Ishikawa (cell line): Measurements from ENCODE around the gene PRCC.

Source experiments
- CEBPB ChIP-seq: IDR thresholded peaks from 2 replicates; pipeline ENCODE4 v1.6.1; 2012
- EP300 ChIP-seq: IDR thresholded peaks from 2 replicates; pipeline ENCODE4 v1.6.1; 2012; ENCODE audit warnings: borderline replicate concordance
- MAX ChIP-seq: IDR thresholded peaks from 2 replicates; pipeline ENCODE4 v1.6.1; 2012
- USF1 ChIP-seq: IDR thresholded peaks from 2 replicates; pipeline ENCODE4 v1.6.1; 2012
- YY1 ChIP-seq: IDR thresholded peaks from 2 replicates; pipeline ENCODE4 v1.6.1; 2012; ENCODE audit warnings: low read depth

- no peak for TF ChIP-seq USF1
- no peak for TF ChIP-seq YY1
- no peak for TF ChIP-seq EP300
- TF ChIP-seq CEBPB, result no peak
- TF ChIP-seq MAX, result no peak
Measured at GRCh38 chr1:156727492-156727891, 39.8 kb upstream of the PRCC start.
